HCT116 (cell line): ENCODE measurements around the gene ARVCF. TPM values are rescaled to one million over a fixed set of nuclear protein-coding genes. Genes with fewer than 3 reads are reported as not detected.

Source experiments
- ATAC-seq: fragments of 200-7000 bp; cut with Tn5 transposase; 2 replicates; pipeline ENCODE4 v1.9.1; 2020; ENCODE audit warnings: mild to moderate bottlenecking, moderate library complexity
- BruUV-seq: library from RNA; stranded (reverse); fragments of 400-500 nt; replicated peaks from 2 replicates; lab custom pipeline; 2021; lab: Mats Ljungman, UMichigan
- CTCF ChIA-PET: fragments of 300-600 bp; sonication (Branson Sonifier 250); formaldehyde crosslinking; loops from one replicate; lab custom pipeline; 2021; ENCODE audit warnings: antibody characterized with exemption; lab: Charles Lee
- POLR2A ChIA-PET: fragments of 300-600, 350-600 bp; sonication (Branson Sonifier 250); formaldehyde crosslinking; loops from one replicate; lab custom pipeline; 2021; ENCODE audit warnings: antibody characterized with exemption; lab: Charles Lee
- RAD21 ChIA-PET, 2 experiments: fragments of 300-600 bp; sonication (Branson Sonifier 250); formaldehyde crosslinking; loops; one replicate each; lab custom pipeline; 2023; ENCODE audit warnings: low total read pairs in 2 of 2; ENCODE audit not compliant: uncharacterized antibody in 2 of 2, unreplicated experiment in 2 of 2, low non-redundant PET in 1 of 2; lab: Charles Lee
- DNase-seq: peaks from one replicate; pipeline ENCODE4 v3.0.0-alpha.2; 2010; ENCODE audit warnings: low read depth, low spot score
- H2AFZ ChIP-seq: fragments of 200-600 bp; shearing (Covaris generic), sonication (generic); 2 replicates; pipeline ENCODE4 v1.6.1; 2017; ENCODE audit warnings: low read depth, mixed run types, mixed read lengths, antibody characterized with exemption, low read length; ENCODE audit not compliant: poor library complexity, severe bottlenecking
- H3K27ac ChIP-seq: 2 replicates; pipeline ENCODE4 v1.5.1; 2012; ENCODE audit warnings: low read depth, low read length
- H3K27me3 ChIP-seq: fragments of 200-600 bp; sonication (generic); 2 replicates; pipeline ENCODE4 v1.6.1; 2016; ENCODE audit warnings: mixed run types, low read length, mixed read lengths; ENCODE audit not compliant: insufficient read depth
- H3K36me3 ChIP-seq, 2 experiments: fragments of 200-500 bp in 1 of 2; fragments of 200-600 bp in 1 of 2; sonication (Bioruptor generic) in 1 of 2; sonication (generic) in 1 of 2; 2 replicates each; pipeline versions ENCODE4 v1.5.1 to v1.6.1; 2014 to 2016; ENCODE audit warnings: low read length in 2 of 2, inconsistent platforms in 1 of 2, mixed read lengths in 1 of 2, mixed run types in 1 of 2; ENCODE audit not compliant: insufficient read depth in 2 of 2, control insufficient read depth in 1 of 2
- H3K4me1 ChIP-seq, 2 experiments: fragments of 200-600 bp in 1 of 2; sonication (generic) in 1 of 2; 2 replicates each; pipeline versions ENCODE4 v1.5.1 to v1.6.1; 2012 to 2017; ENCODE audit warnings: low read length in 2 of 2, inconsistent platforms in 1 of 2, mild to moderate bottlenecking in 1 of 2, mixed read lengths in 1 of 2, mixed run types in 1 of 2, moderate library complexity in 1 of 2; ENCODE audit not compliant: insufficient read depth in 2 of 2, control insufficient read depth in 1 of 2
- H3K4me2 ChIP-seq: fragments of 200-600 bp; sonication (generic); 2 replicates; pipeline ENCODE4 v1.6.1; 2017; ENCODE audit warnings: mixed run types, low read length, mixed read lengths
- H3K4me3 ChIP-seq, 2 experiments: fragments of 200-600 bp in 1 of 2; sonication (generic) in 1 of 2; replicated peaks in 1 of 2; 2 replicates each; pipeline ENCODE4 v1.5.1; 2011 to 2016; ENCODE audit warnings: low read length in 2 of 2, control low read depth in 1 of 2, low read depth in 1 of 2, mild to moderate bottlenecking in 1 of 2, mixed read lengths in 1 of 2, mixed run types in 1 of 2
- H3K79me2 ChIP-seq: fragments of 200-600 bp; sonication (generic); 2 replicates; pipeline ENCODE4 v1.6.1; 2017; ENCODE audit warnings: mild to moderate bottlenecking, mixed run types, low read length, moderate library complexity, mixed read lengths; ENCODE audit not compliant: insufficient read depth
- H3K9ac ChIP-seq: fragments of 200-600 bp; sonication (generic); 2 replicates; pipeline ENCODE4 v1.6.1; 2016; ENCODE audit warnings: low read length, mixed read lengths
- H3K9me2 ChIP-seq: fragments of 200-600 bp; sonication (generic), shearing (Covaris generic); 2 replicates; pipeline ENCODE4 v1.6.1; 2017; ENCODE audit warnings: mixed run types, mild to moderate bottlenecking, moderate library complexity; ENCODE audit not compliant: insufficient read depth
- H3K9me3 ChIP-seq, 2 experiments: fragments of 200-500 bp in 1 of 2; fragments of 200-600 bp in 1 of 2; sonication (Bioruptor generic) in 1 of 2; sonication (generic) in 1 of 2; 2 replicates each; pipeline ENCODE4 v1.6.1; 2014 to 2017; ENCODE audit warnings: low read length in 2 of 2, mixed read lengths in 2 of 2, inconsistent platforms in 1 of 2, low read depth in 1 of 2, mild to moderate bottlenecking in 1 of 2, mixed run types in 1 of 2, moderate library complexity in 1 of 2; ENCODE audit not compliant: control insufficient read depth in 1 of 2, insufficient read depth in 1 of 2
- H4K20me1 ChIP-seq: fragments of 200-600 bp; sonication (generic), shearing (Covaris generic); 2 replicates; pipeline ENCODE4 v1.6.1; 2017; ENCODE audit warnings: mixed run types, mild to moderate bottlenecking, moderate library complexity; ENCODE audit not compliant: insufficient read depth
- ATF3 ChIP-seq: IDR thresholded peaks from 2 replicates; pipeline ENCODE4 v1.6.1; 2012
- CBX3 ChIP-seq: IDR thresholded peaks from 2 replicates; pipeline ENCODE4 v1.6.1; 2012; ENCODE audit warnings: low read depth
- CEBPB ChIP-seq: IDR thresholded peaks from 2 replicates; pipeline ENCODE4 v1.6.1; 2012; ENCODE audit warnings: low read depth
- EGR1 ChIP-seq: IDR thresholded peaks from 2 replicates; pipeline ENCODE4 v1.6.1; 2012; ENCODE audit warnings: low read depth
- ELF1 ChIP-seq: IDR thresholded peaks from 2 replicates; pipeline ENCODE4 v1.6.1; 2012; ENCODE audit warnings: low read depth, borderline replicate concordance
- EZH2 ChIP-seq: fragments of 200-600 bp; sonication (generic); IDR thresholded peaks from 2 replicates; pipeline ENCODE4 v1.6.1; 2017; ENCODE audit warnings: antibody characterized with exemption, mixed run types
- EZH2phosphoT487 ChIP-seq: fragments of 200-600 bp; IDR thresholded peaks from 2 replicates; pipeline ENCODE4 v1.6.1; 2018; ENCODE audit warnings: antibody characterized with exemption, borderline replicate concordance
- FOSL1 ChIP-seq: IDR thresholded peaks from 2 replicates; pipeline ENCODE4 v1.6.1; 2012; ENCODE audit warnings: low read depth
- RAD21 ChIP-seq: IDR thresholded peaks from 2 replicates; pipeline ENCODE4 v1.6.1; 2012; ENCODE audit warnings: low read depth, mild to moderate bottlenecking
- REST ChIP-seq: IDR thresholded peaks from 2 replicates; pipeline ENCODE4 v1.6.1; 2012; ENCODE audit warnings: low read depth
- SIN3A ChIP-seq: IDR thresholded peaks from 2 replicates; pipeline ENCODE4 v1.6.1; 2012; ENCODE audit warnings: low read depth
- SP1 ChIP-seq: IDR thresholded peaks from 2 replicates; pipeline ENCODE4 v1.6.1; 2012; ENCODE audit warnings: low read depth
- SRF ChIP-seq: IDR thresholded peaks from 2 replicates; pipeline ENCODE4 v1.6.1; 2012; ENCODE audit warnings: low read depth
- TCF7L2 ChIP-seq: IDR thresholded peaks from 2 replicates; pipeline ENCODE4 v1.7.0; 2011; ENCODE audit warnings: borderline replicate concordance, inconsistent platforms; ENCODE audit not compliant: insufficient read depth, insufficient read length; ENCODE audit errors: extremely low read depth
- YY1 ChIP-seq: IDR thresholded peaks from 2 replicates; pipeline ENCODE4 v1.6.1; 2011; ENCODE audit warnings: low read length, low read depth, moderate library complexity, mild to moderate bottlenecking; ENCODE audit not compliant: insufficient replicate concordance; ENCODE audit errors: extremely low read depth
- ZFX ChIP-seq: fragments of 450-650 bp; IDR thresholded peaks from 2 replicates; pipeline ENCODE4 v1.6.1; 2017
- intact Hi-C: fragments of 100-400 bp; cut with micrococcal nuclease; formaldehyde crosslinking; loops from 2 replicates; pipeline ENCODE4 v1.10.0; 2022
- total RNA-seq: library from RNA; stranded (reverse); gene quantifications from one replicate; pipeline ENCODE4 v1.2.1, GENCODE V29; 2021; ENCODE audit not compliant: unreplicated experiment

The ARVCF gene
- total RNA-seq, 1 experiment from 2014 or later: 42.8 TPM

- CTCF ChIA-PET: no interaction called here
- H3K79me2 ChIP-seq: no peaks in the 10 kb centered on the region
- H3K36me3 ChIP-seq: no peaks in the 10 kb centered on the region
- no peak overlapping the region for H2AFZ ChIP-seq
- no peak overlapping the region for H3K27ac ChIP-seq
- H4K20me1 ChIP-seq: no peaks in the 10 kb centered on the region
- no peak for ATAC-seq
- no peak for TF ChIP-seq CEBPB
- no peak for TF ChIP-seq EZH2
- TF ChIP-seq EZH2phosphoT487: no peak
- TF ChIP-seq YY1: no peak
- TF ChIP-seq ELF1: no peak
- no peak for TF ChIP-seq TCF7L2
- no peak for TF ChIP-seq ATF3
- TF ChIP-seq SP1: no peak
- TF ChIP-seq ZFX: no peak
- no peak for TF ChIP-seq CBX3
- peaks cover 0 to 3% of the 10 kb centered on the region in 2 experiments; a peak in 1 of 4 replicates for H3K4me1 ChIP-seq
- RAD21 ChIA-PET: no interaction called here
- no peak for DNase-seq
- H3K27me3 ChIP-seq: no peaks in the 10 kb centered on the region
- POLR2A ChIA-PET: no interaction called here
- intact Hi-C loops: no loop called here
- H3K9me2 ChIP-seq: no peaks in the 10 kb centered on the region
- no peak overlapping the region for H3K9ac ChIP-seq
- no peaks in the 10 kb centered on the region for H3K9me3 ChIP-seq
- H3K4me3 ChIP-seq: no peak overlapping the region
- BruUV-seq: no TSS peak
- H3K4me2 ChIP-seq: no peak overlapping the region
Observed at GRCh38 chr22:19991645-19992451, 24.8 kb downstream of the ARVCF start.

- H3K79me2 ChIP-seq: no peaks in the 10 kb centered on the region
- no peaks in the 10 kb centered on the region for H3K27me3 ChIP-seq
- H3K36me3 ChIP-seq: no peaks in the 10 kb centered on the region
- DNase-seq: no peak
- RAD21 ChIA-PET: no interaction called here
- CTCF ChIA-PET: no interaction called here
- H4K20me1 ChIP-seq: no peaks in the 10 kb centered on the region
- H3K4me2 ChIP-seq: no peak overlapping the region
- H3K9me3 ChIP-seq: no peaks in the 10 kb centered on the region
- H3K27ac ChIP-seq: no peak overlapping the region
- intact Hi-C loops: no loop called here
- no peak overlapping the region for H2AFZ ChIP-seq
- no peaks in the 10 kb centered on the region for H3K9me2 ChIP-seq
- no peak overlapping the region for H3K4me3 ChIP-seq
- no TSS peak for BruUV-seq
- TF ChIP-seq EGR1 (no peak), SP1 (no peak), CBX3 (no peak), SRF (no peak), REST (no peak), FOSL1 (no peak), CEBPB (no peak), RAD21 (no peak), EZH2phosphoT487 (no peak), TCF7L2 (no peak), SIN3A (no peak)
- ATAC-seq: no peak
- no peak overlapping the region for H3K9ac ChIP-seq
- POLR2A ChIA-PET: no interaction called here
- H3K4me1 ChIP-seq: peaks cover 0 to 7% of the 10 kb centered on the region in 2 experiments; a peak in 1 of 4 replicates
Observed at GRCh38 chr22:19991395-19991644, 25.3 kb downstream of the ARVCF start.
